Suppressor macrophage (primary cell): ENCODE results near the gene TLR5.

Experiments used
- DNase-seq, 4 experiments: peaks; one replicate each; pipeline ENCODE4 v3.0.0-alpha.2; 2020 to 2022

TLR5 gene

GRCh38 chr1:223062177-223062576 lies 80.9 kb downstream of the TLR5 start:
- peak in 1 of 4 experiments; percentile 7 for DNase-seq

- DNase-seq: no peak
Observed at GRCh38 chr1:223059526-223059925, 83.5 kb downstream of the TLR5 start.
